ENCODE results near the gene SLC16A5.
"Not testable (repeated sequence)": the region's sequence is repeated elsewhere in the genome, so short reads cannot be mapped to it uniquely, and the experiment has no call there.

Gene SLC16A5

DNA sequence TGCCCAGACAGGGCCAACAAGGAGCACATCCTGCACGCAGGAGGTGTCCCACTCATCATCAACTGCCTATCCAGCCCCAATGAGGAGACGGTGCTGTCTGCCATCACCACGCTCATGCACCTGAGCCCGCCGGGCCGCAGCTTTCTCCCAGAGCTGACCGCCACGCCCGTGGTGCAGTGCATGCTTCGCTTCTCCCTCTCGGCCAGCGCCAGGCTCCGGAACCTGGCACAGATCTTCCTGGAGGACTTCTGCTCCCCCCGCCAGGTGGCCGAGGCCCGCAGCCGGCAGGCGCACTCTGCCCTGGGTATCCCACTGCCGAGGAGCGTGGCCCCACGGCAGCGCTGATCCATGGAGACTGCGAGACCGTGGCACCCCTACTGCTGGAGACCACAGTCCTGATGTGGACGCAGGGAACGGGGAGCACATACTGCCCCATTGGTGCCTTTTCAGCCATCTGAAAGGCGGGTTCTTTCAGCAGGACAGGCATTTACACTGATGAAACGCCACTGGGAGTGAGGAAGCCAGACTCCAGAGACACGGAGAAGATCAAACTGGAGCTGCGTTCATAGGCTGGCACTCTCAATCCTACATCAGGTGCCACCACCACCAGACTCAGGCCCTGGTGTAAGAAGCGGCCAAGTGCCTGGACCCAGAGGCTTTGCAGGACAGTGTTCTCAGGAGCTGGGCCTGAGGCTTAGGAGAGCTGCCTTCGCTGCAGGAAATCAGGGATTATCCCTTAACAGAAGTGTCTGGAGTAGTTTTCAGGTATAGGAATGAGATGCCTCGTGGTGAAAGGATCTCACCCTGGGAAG, 41.1 kb downstream of the SLC16A5 start:
- TF ChIP-seq, protein P1, sequence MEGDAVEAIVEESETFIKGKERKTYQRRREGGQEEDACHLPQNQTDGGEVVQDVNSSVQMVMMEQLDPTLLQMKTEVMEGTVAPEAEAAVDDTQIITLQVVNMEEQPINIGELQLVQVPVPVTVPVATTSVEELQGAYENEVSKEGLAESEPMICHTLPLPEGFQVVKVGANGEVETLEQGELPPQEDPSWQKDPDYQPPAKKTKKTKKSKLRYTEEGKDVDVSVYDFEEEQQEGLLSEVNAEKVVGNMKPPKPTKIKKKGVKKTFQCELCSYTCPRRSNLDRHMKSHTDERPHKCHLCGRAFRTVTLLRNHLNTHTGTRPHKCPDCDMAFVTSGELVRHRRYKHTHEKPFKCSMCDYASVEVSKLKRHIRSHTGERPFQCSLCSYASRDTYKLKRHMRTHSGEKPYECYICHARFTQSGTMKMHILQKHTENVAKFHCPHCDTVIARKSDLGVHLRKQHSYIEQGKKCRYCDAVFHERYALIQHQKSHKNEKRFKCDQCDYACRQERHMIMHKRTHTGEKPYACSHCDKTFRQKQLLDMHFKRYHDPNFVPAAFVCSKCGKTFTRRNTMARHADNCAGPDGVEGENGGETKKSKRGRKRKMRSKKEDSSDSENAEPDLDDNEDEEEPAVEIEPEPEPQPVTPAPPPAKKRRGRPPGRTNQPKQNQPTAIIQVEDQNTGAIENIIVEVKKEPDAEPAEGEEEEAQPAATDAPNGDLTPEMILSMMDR (IDR thresholded peaks at IDR 0.05; ENCODE audit: low read depth, low read length, missing control alignments) = no peak

GRCh38 chr17:75129576-75129975, 41.8 kb downstream of the SLC16A5 start:
- no peaks in the 10 kb centered on the region for H3K36me3 ChIP-seq (replicated peaks)
- H3K27me3 ChIP-seq (replicated peaks) = no peaks in the 10 kb centered on the region
- H3K27ac ChIP-seq = no peak overlapping the region
- no peak overlapping the region for H3K4me3 ChIP-seq (ENCODE audit: low read depth, low read length)
- in situ Hi-C loops (cut with HindIII; ENCODE audit: low pct_ligation_motif_present, low sequenced_read_pairs) = no loop called here
- DNase-seq = no peak
- TF ChIP-seq, protein P1 (IDR thresholded peaks at IDR 0.05; ENCODE audit: low read depth, low read length, missing control alignments) = no peak

More for the DNA sequence above, 41.1 kb downstream of the SLC16A5 start:
- H3K27me3 ChIP-seq (replicated peaks) = no peaks in the 10 kb centered on the region
- in situ Hi-C loops (cut with HindIII; ENCODE audit: low pct_ligation_motif_present, low sequenced_read_pairs) = no loop called here
- H3K36me3 ChIP-seq (replicated peaks) = no peaks in the 10 kb centered on the region
- no peak overlapping the region for H3K27ac ChIP-seq
- H3K4me3 ChIP-seq (ENCODE audit: low read depth, low read length) = no peak overlapping the region
- DNase-seq = no peak

DNA sequence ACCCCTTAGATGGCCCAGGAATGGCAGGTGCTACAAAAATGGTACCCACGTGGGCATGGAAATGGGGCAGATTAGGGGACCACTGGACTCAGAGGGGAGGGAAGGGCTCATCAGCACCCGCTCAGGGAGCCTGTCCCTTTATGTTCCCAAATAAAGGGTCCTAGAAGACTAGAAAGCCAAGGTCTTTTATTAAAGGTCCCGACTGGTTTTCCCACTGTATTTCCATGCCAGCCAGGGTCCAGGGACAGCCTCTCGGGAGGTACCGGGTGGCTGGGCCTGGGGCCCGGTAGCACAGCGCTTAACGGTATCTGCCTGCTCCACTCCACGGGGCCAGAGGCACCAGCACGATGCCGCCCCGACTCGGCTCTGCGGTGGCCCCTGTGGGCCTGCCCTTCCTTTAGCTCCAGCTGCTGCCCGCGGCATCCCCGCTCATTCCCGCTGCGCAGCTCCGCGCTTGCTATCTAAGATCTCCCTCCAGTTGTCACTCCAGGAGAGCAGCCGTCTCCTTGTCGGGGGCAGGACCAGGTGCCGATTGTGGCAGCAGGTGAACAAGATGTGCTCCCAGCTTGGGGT, 42.4 kb downstream of the SLC16A5 start:
- in situ Hi-C loops (cut with HindIII; ENCODE audit: low pct_ligation_motif_present, low sequenced_read_pairs) = no loop called here
- TF ChIP-seq, protein P1 (IDR thresholded peaks at IDR 0.05; ENCODE audit: low read depth, low read length, missing control alignments) = no peak
- no peak for DNase-seq
- Histone ChIP-seq H3K27ac (no peak overlapping the region), H3K4me3 (ENCODE audit: low read depth, low read length) (peak overlapping the region; percentile 77), H3K27me3 (replicated peaks) (no peaks in the 10 kb centered on the region), H3K36me3 (replicated peaks) (peaks cover 2% of the 10 kb centered on the region)

DNA sequence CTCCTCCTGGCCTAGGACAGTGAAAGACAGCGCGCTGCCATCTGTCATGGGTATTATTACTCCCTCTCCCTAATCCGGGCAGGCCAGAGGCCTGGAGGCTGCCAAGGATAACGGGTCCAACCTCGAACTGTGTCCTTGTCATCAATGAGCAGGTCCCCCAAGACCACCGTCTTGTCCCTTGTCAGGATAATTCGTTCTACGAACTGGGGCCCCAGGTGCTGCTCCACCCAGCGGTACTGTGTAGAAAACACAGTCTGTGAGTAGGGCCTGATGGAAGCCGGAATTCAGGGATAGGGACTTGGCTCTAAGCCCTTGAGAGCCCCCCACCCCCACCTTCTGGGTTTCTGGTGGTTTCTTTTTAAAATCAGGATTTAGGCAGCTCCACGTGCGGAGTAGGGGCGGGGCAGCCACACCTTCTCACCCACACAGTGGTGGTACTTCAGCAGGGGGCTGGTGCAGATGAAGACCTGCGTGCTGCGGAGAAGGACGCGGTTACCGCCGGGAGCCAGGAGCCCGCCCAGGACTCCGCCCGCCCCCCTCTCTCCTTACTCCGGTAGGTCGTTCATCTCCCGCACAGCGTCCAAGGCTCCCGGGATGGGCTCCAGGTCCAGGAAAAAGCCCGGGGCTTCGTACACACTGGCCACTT, 43.0 kb downstream of the SLC16A5 start:
- peak overlapping the region; percentile 77 for H3K4me3 ChIP-seq (ENCODE audit: low read depth, low read length)
- peaks cover 6% of the 10 kb centered on the region for H3K36me3 ChIP-seq (replicated peaks)
- H3K27me3 ChIP-seq (replicated peaks) = no peaks in the 10 kb centered on the region
- in situ Hi-C loops (cut with HindIII; ENCODE audit: low pct_ligation_motif_present, low sequenced_read_pairs) = no loop called here
- TF ChIP-seq, protein P1 (IDR thresholded peaks at IDR 0.05; ENCODE audit: low read depth, low read length, missing control alignments) = peak; percentile 78
- peak; percentile 51 for DNase-seq
- no peak overlapping the region for H3K27ac ChIP-seq

DNA sequence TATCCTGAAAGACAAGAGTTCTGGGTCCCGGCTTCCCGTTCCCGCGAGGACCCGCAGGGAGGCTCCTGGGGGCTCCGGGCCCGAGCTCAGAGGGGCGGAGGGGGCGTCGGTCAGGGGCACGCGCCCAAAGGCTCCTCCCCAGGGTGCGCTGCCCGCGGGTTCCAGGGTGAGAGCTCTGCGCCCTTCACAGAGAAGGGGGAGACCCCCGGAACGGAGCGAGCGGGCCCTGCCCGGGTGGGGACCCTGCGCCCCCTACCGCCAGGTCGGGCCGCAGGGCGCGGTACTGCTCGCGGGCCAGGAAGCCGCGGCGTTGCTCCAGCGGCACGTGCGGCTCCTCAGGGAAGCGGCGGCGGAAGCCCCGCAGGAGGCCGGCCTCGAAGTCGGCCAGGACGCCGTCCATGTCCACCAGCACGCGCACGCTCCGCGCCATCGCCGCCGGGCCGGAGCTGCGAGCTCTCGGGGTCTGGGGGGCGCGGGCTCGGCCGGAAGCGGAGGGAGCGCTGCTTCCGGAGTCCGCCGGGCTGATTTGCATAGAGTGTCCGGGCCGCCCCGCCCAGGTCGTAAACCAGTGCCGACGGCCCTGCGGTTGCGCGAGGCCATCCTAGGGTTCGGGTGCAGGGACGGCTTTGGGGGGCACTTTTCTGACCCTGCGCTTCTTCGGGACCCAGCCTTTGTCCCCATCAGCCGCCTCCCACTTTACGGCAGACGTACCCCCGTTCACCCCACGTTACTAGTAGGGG, 43.7 kb downstream of the SLC16A5 start, which contains the start of gene NT5C:
TSS of gene NT5C (minus strand) at position 465 of the 740 bp plus-strand sequence. CDS start at position 430, 35 bp downstream.
- in situ Hi-C loops (cut with HindIII; ENCODE audit: low pct_ligation_motif_present, low sequenced_read_pairs) = no loop called here
- H3K36me3 ChIP-seq (replicated peaks) = peaks cover 6% of the 10 kb centered on the region
- peak; percentile 48 for DNase-seq
- TF ChIP-seq, protein P1 (IDR thresholded peaks at IDR 0.05; ENCODE audit: low read depth, low read length, missing control alignments) = peak; percentile 57
- peak within 1 kb of the TSS; percentile 77 for H3K4me3 ChIP-seq (ENCODE audit: low read depth, low read length)
- H3K27me3 ChIP-seq (replicated peaks) = no peaks in the 10 kb centered on the region
- peak within 1 kb of the TSS; percentile 14 for H3K27ac ChIP-seq

GRCh38 chr17:75132018-75133000, 44.6 kb downstream of the SLC16A5 start:
- DNase-seq; H3K27me3 ChIP-seq (replicated peaks); in situ Hi-C loops (cut with HindIII; ENCODE audit: low pct_ligation_motif_present, low sequenced_read_pairs); H3K36me3 ChIP-seq (replicated peaks): not testable (repeated sequence)
- H3K27ac ChIP-seq = peak overlapping the region; percentile 14
- peak overlapping the region; percentile 77 for H3K4me3 ChIP-seq (ENCODE audit: low read depth, low read length)
